Measurements from ENCODE around the gene B3GALT2.

B3GALT2 gene

DNA sequence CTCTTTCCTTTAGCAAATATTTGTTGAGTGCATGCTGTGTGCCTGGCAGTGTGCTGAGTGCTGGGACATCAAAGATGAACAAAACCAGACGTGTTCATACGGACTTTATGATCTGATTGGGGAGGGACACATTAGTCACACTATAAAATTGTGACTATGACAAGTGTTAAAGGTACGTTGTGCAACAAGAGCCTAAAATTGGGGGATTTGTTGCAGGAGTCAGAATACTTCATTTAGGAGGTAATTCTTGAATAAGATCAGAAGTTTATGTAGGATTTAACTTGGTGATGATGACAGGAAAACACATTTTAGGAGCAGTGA, 29.6 kb downstream of the B3GALT2 start:
- no peak for DNase-seq (ENCODE audit: low spot score)

DNA sequence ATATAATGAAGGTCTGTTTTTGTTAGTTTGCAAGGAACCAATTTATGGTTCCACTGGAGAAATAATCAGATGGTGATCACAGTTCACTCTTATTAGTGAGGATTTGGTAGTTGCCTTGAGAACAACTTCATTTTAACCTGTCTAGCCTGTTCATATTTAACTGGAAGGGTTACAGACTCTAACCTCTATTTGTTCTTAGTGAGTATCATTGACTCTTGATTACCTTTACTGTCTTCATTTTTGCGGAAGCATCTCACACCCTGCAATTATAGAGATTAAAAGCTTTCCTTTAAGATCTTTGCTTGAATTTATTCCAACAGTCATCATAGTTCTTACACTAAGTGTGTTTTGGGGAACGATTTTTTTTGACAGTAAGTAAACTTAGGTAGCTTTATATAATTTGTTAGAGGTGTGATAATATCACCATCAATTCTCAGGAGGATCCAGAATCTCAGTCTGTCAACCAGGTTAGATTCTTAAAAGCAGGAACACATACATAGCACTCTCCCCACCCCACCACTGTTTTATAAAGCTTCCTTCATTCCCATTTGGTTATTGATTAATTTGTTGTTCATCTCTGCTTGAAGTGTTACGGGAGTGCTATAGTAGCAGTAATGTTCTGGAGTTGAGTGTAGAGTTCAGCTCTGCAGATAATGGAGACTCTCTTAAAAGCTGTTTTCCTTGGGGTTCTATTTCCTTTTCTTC, 30.1 kb downstream of the B3GALT2 start:
- DNase-seq (ENCODE audit: low spot score): no peak
- TF ChIP-seq, protein P1, sequence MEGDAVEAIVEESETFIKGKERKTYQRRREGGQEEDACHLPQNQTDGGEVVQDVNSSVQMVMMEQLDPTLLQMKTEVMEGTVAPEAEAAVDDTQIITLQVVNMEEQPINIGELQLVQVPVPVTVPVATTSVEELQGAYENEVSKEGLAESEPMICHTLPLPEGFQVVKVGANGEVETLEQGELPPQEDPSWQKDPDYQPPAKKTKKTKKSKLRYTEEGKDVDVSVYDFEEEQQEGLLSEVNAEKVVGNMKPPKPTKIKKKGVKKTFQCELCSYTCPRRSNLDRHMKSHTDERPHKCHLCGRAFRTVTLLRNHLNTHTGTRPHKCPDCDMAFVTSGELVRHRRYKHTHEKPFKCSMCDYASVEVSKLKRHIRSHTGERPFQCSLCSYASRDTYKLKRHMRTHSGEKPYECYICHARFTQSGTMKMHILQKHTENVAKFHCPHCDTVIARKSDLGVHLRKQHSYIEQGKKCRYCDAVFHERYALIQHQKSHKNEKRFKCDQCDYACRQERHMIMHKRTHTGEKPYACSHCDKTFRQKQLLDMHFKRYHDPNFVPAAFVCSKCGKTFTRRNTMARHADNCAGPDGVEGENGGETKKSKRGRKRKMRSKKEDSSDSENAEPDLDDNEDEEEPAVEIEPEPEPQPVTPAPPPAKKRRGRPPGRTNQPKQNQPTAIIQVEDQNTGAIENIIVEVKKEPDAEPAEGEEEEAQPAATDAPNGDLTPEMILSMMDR (IDR thresholded peaks at IDR 0.05; ENCODE audit: extremely low read depth, missing control alignments): no peak

More for the DNA sequence above, 29.6 kb downstream of the B3GALT2 start:
- TF ChIP-seq, protein P1 (IDR thresholded peaks at IDR 0.05; ENCODE audit: extremely low read depth, missing control alignments): no peak

DNA sequence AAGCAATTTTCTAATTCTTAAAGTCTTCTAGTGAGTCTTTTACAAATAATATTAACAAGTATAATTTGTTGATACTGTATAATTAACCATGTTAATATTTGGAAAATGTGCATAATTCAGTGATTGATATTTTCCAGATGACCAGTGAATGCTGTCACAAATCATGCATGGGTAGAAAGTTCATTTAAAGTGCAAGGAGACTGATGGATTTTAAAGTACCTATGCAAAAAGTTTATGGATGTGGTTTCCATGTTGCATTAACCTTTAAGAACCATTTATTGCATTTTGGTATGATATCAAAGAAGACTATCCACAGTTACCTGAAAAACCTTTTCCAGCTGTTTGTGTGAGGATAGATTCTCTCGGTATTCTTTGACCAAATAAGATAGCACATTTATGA, 41.4 kb downstream of the B3GALT2 start:
- no peak for DNase-seq (ENCODE audit: low spot score)
- TF ChIP-seq, protein P1 (IDR thresholded peaks at IDR 0.05; ENCODE audit: extremely low read depth, missing control alignments): no peak

DNA sequence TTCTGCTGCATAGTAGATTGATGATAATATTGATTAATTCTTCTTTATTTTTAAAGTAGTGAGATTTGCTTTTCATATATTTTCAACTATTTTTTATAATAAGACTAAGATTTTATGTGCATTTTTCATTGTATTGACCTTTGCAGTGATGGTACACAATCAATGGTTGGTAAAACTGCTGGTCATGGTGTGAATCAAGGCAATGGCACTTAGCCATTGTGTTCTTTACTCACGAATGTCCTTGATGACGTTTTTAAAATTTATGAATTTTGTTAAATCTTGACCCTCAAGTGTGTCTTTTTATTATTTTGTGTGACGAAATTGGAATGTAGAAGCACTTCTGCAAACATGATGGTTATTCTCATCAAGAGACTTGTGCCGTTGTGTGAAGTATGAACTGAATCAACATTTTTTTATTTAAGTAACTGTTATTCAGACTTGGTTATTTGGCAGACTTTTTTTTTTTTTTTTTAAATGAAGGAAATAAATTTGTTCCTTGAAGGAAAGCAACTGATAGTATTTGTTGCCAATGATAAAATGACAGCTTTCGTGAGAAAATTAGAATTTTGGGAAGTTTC, 42.0 kb downstream of the B3GALT2 start:
- DNase-seq (ENCODE audit: low spot score): no peak
- TF ChIP-seq, protein P1 (IDR thresholded peaks at IDR 0.05; ENCODE audit: extremely low read depth, missing control alignments): no peak

DNA sequence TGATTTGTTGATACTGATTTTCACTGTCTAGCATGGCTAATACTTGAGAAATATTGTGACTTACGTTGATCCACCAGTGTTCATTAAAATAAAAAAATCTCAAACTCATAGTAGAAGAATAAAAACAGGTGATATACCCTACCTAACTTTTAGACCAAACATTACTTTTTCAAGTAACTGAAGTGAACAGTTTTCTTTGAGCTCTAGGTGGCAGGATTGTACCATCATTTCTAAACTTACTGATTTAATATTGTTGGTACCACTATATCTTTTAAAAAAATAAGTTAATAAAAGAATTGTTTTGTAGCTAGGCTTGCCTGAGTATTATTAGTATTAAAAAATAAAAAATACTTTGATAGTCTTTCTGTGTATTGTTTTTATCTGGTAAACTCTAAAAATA, 43.1 kb downstream of the B3GALT2 start:
- TF ChIP-seq, protein P1 (IDR thresholded peaks at IDR 0.05; ENCODE audit: extremely low read depth, missing control alignments): no peak
- DNase-seq (ENCODE audit: low spot score): no peak

DNA sequence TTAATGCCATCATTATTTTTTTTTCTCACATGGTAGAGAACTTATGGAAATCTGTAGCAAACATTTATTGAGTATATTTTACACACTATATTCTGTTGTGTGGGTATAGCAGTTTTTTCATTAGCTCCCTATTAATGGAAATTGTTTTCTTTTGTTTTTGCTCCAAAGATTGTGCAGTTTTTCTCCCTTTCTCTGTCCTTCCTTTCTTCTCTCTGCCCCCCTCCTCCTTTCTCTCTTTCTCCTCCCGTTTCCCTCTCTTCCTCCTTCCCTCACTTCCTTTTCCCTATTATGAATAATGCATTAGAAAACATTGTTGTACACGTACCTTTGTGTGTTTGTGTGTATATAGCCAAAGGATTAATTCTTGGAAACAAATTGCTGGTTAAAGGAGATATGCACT, 44.0 kb downstream of the B3GALT2 start:
- no peak for DNase-seq (ENCODE audit: low spot score)
- TF ChIP-seq, protein P1 (IDR thresholded peaks at IDR 0.05; ENCODE audit: extremely low read depth, missing control alignments): no peak

DNA sequence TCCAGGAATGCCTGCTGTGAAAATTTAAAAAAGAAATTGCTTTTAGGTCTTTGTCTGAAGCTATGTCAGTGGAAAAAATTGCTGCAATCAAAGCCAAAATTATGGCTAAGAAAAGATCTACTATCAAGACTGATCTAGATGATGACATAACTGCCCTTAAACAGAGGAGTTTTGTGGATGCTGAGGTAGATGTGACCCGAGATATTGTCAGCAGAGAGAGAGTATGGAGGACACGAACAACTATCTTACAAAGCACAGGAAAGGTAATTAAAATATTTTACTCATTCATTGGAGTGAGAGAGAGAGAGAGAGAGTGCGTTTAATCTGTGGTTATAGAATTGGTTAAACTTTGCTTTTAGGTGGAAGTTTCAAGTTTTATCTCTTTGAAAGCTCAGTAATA, 44.6 kb downstream of the B3GALT2 start:
- TF ChIP-seq, protein P1 (IDR thresholded peaks at IDR 0.05; ENCODE audit: extremely low read depth, missing control alignments): no peak
- DNase-seq (ENCODE audit: low spot score): no peak

All from GM20000 (cell line).